OCI-LY7 (cell line): ENCODE measurements around the gene RHOD.

Source experiments
- CTCF ChIP-seq: fragments of 200-600 bp; sonication (generic); conservative IDR thresholded peaks from 2 replicates; pipeline ENCODE4 v1.5.1; 2014; ENCODE audit warnings: mild to moderate bottlenecking, antibody characterized with exemption, low read length, moderate library complexity, mixed read lengths
- EZH2phosphoT487 ChIP-seq: fragments of 200-600 bp; sonication (generic); IDR thresholded peaks from 2 replicates; pipeline ENCODE4 v1.6.1; 2018; ENCODE audit warnings: low read depth, borderline replicate concordance, mild to moderate bottlenecking, mixed run types, antibody characterized with exemption, low read length, moderate library complexity, mixed read lengths

- TF ChIP-seq CTCF (no peak), EZH2phosphoT487 (no peak)
Observed at GRCh38 chr11:67058506-67058905, 1.9 kb downstream of the RHOD start.
